Measurements from ENCODE around the gene ELAC2.

ELAC2 gene

DNA sequence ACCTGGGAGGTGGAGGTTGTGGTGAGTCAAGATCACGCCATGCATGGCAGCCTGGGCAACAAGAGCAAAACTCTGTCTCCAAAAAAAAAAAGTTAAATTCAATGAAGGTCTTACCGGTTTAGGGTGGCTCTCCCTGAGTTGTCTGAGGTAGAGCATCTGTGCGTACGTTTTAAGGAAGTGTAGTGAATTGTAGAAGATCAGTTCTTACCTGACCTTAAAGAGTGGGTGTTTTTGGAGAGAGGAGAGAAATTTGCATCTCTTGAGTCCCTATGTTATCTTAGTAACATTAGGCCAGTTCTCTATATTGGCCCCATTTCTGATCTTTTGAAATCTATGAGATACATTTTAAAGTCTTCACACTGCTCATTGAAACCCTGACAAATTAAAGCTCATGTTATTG is 56.2 kb downstream of the ELAC2 start:
- peaks cover 13 to 50% (median 21%) of the 10 kb centered on the region in 3 donors for H3K36me3 ChIP-seq
- intact Hi-C loops (cut with DNase I; ENCODE audit: low total_unique reads) = no loop called here
- TF ChIP-seq, protein P1, sequence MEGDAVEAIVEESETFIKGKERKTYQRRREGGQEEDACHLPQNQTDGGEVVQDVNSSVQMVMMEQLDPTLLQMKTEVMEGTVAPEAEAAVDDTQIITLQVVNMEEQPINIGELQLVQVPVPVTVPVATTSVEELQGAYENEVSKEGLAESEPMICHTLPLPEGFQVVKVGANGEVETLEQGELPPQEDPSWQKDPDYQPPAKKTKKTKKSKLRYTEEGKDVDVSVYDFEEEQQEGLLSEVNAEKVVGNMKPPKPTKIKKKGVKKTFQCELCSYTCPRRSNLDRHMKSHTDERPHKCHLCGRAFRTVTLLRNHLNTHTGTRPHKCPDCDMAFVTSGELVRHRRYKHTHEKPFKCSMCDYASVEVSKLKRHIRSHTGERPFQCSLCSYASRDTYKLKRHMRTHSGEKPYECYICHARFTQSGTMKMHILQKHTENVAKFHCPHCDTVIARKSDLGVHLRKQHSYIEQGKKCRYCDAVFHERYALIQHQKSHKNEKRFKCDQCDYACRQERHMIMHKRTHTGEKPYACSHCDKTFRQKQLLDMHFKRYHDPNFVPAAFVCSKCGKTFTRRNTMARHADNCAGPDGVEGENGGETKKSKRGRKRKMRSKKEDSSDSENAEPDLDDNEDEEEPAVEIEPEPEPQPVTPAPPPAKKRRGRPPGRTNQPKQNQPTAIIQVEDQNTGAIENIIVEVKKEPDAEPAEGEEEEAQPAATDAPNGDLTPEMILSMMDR (IDR thresholded peaks at IDR 0.05) = no peak
- H3K27ac ChIP-seq = no peak overlapping the region
- no peak for DNase-seq
- H3K27me3 ChIP-seq = no peaks in the 10 kb centered on the region
- no peaks in the 10 kb centered on the region for H3K9me3 ChIP-seq
- no peaks in the 10 kb centered on the region for H3K4me1 ChIP-seq
- no peak overlapping the region for H3K4me3 ChIP-seq

- no peaks in the 10 kb centered on the region for H3K27me3 ChIP-seq
- TF ChIP-seq, protein P1 (IDR thresholded peaks at IDR 0.05) = no peak
- no peaks in the 10 kb centered on the region for H3K9me3 ChIP-seq
- no peak for DNase-seq
- peaks cover 31 to 55% (median 34%) of the 10 kb centered on the region in 3 donors for H3K36me3 ChIP-seq
- H3K4me1 ChIP-seq = no peaks in the 10 kb centered on the region
- H3K4me3 ChIP-seq = no peak overlapping the region
- intact Hi-C loops (cut with DNase I; ENCODE audit: low total_unique reads) = no loop called here
- no peak overlapping the region for H3K27ac ChIP-seq
These were observed 58.4 kb downstream of the ELAC2 start for GRCh38 chr17:12959441-12959840.

GRCh38 chr17:12958786-12959185 is 59.0 kb downstream of the ELAC2 start:
- intact Hi-C loops (cut with DNase I; ENCODE audit: low total_unique reads) = no loop called here
- TF ChIP-seq, protein P1 (IDR thresholded peaks at IDR 0.05) = no peak

GRCh38 chr17:12955521-12955920 is 62.3 kb downstream of the ELAC2 start:
- Histone ChIP-seq H3K36me3 (peaks cover 45 to 76% (median 46%) of the 10 kb centered on the region in 3 donors), H3K4me3 (no peak overlapping the region), H3K27ac (no peak overlapping the region), H3K9me3 (no peaks in the 10 kb centered on the region), H3K27me3 (no peaks in the 10 kb centered on the region), H3K4me1 (no peaks in the 10 kb centered on the region)
- intact Hi-C loops (cut with DNase I; ENCODE audit: low total_unique reads) = no loop called here
- TF ChIP-seq, protein P1 (IDR thresholded peaks at IDR 0.05) = no peak
- DNase-seq = no peak

More at GRCh38 chr17:12958786-12959185, 59.0 kb downstream of the ELAC2 start:
- DNase-seq = no peak
- Histone ChIP-seq H3K36me3 (peaks cover 34 to 56% (median 38%) of the 10 kb centered on the region in 3 donors), H3K27me3 (no peaks in the 10 kb centered on the region), H3K4me3 (no peak overlapping the region), H3K27ac (no peak overlapping the region), H3K4me1 (no peaks in the 10 kb centered on the region), H3K9me3 (no peaks in the 10 kb centered on the region)

GRCh38 chr17:12953156-12953555 is 64.7 kb downstream of the ELAC2 start:
- Histone ChIP-seq H3K36me3 (peaks cover 42 to 80% (median 46%) of the 10 kb centered on the region in 3 donors), H3K4me1 (no peaks in the 10 kb centered on the region), H3K27me3 (no peaks in the 10 kb centered on the region), H3K27ac (no peak overlapping the region), H3K9me3 (no peaks in the 10 kb centered on the region), H3K4me3 (no peak overlapping the region)
- intact Hi-C loops (cut with DNase I; ENCODE audit: low total_unique reads) = no loop called here
- TF ChIP-seq, protein P1 (IDR thresholded peaks at IDR 0.05) = no peak
- no peak for DNase-seq

- TF ChIP-seq, protein P1 (IDR thresholded peaks at IDR 0.05) = no peak
- no peaks in the 10 kb centered on the region for H3K4me1 ChIP-seq
- no peak overlapping the region for H3K4me3 ChIP-seq
- H3K36me3 ChIP-seq = peaks cover 40 to 82% (median 42%) of the 10 kb centered on the region in 3 donors
- DNase-seq = no peak
- H3K27me3 ChIP-seq = no peaks in the 10 kb centered on the region
- no peak overlapping the region for H3K27ac ChIP-seq
- intact Hi-C loops (cut with DNase I; ENCODE audit: low total_unique reads) = no loop called here
- no peaks in the 10 kb centered on the region for H3K9me3 ChIP-seq
These were observed 65.8 kb downstream of the ELAC2 start for GRCh38 chr17:12952012-12952411.

Measured in tibial artery (tissue), 4 donors.